SK-N-MC (cell line): ENCODE results near the gene ST6GALNAC3.

Experiments used
- EZH2 ChIP-seq: fragments of 200-600 bp; sonication (generic); IDR thresholded peaks from one replicate; pipeline ENCODE4 v1.6.1; 2017; ENCODE audit warnings: antibody characterized with exemption
- POLR2AphosphoS5 ChIP-seq: IDR thresholded peaks from 2 replicates; pipeline ENCODE4 v1.6.1; 2012; ENCODE audit warnings: mild to moderate bottlenecking, low read depth, low read length, borderline replicate concordance

GRCh38 chr1:76585980-76586674 lies 511.6 kb downstream of the ST6GALNAC3 start:
- TF ChIP-seq POLR2AphosphoS5 (no peak), EZH2 (no peak)
